IMR-90 (cell line): ENCODE measurements around the gene PPM1A. TPM values are rescaled to one million over a fixed set of nuclear protein-coding genes. Genes with fewer than 3 reads are reported as not detected.

Source experiments
- ATAC-seq: fragments of 200-7000 bp; cut with Tn5 transposase; 2 replicates; pipeline ENCODE4 v1.9.1; 2020; ENCODE audit warnings: low read depth, mild to moderate bottlenecking, moderate library complexity
- BruUV-seq: library from RNA; stranded (reverse); fragments of 400-500 nt; replicated peaks from 2 replicates; lab custom pipeline; 2021; lab: Mats Ljungman, UMichigan
- CTCF ChIA-PET: fragments of 300-600 bp; formaldehyde crosslinking; extraction: SDS; loops from one replicate; lab custom pipeline; 2021; ENCODE audit warnings: antibody characterized with exemption; lab: Yijun Ruan, JAX
- POLR2A ChIA-PET: fragments of 300-600 bp; sonication (Branson Sonifier 250); formaldehyde crosslinking; loops from one replicate; lab custom pipeline; 2022; ENCODE audit warnings: antibody characterized with exemption; ENCODE audit not compliant: unreplicated experiment; lab: Charles Lee
- DNase-seq: peaks from one replicate; pipeline ENCODE4 v3.0.0; 2013
- H2AFZ ChIP-seq: replicated peaks from 2 replicates; pipeline ENCODE3; 2013; ENCODE audit warnings: low read length, mild to moderate bottlenecking; ENCODE audit not compliant: poor library complexity
- H2AK5ac ChIP-seq: 2 replicates; pipeline ENCODE4 v1.6.1; 2013; ENCODE audit warnings: low read depth, low read length, inconsistent platforms
- H2AK9ac ChIP-seq: replicated peaks from 2 replicates; pipeline ENCODE3; 2013; ENCODE audit warnings: mild to moderate bottlenecking, low read depth, low read length, moderate library complexity; ENCODE audit not compliant: poor library complexity
- H2BK120ac ChIP-seq: 2 replicates; pipeline ENCODE4 v1.6.1; 2013; ENCODE audit warnings: low read depth, low read length, inconsistent platforms
- H2BK15ac ChIP-seq: 3 replicates; pipeline ENCODE4 v1.6.1; 2013; ENCODE audit warnings: low read depth, low read length, inconsistent platforms
- H2BK20ac ChIP-seq: 2 replicates; pipeline ENCODE4 v1.6.1; 2013; ENCODE audit warnings: low read depth, mild to moderate bottlenecking, inconsistent platforms, low read length, moderate library complexity
- H2BK5ac ChIP-seq: 2 replicates; pipeline ENCODE4 v1.6.1; 2013; ENCODE audit warnings: mild to moderate bottlenecking, low read depth, low read length, inconsistent platforms; ENCODE audit not compliant: poor library complexity, severe bottlenecking
- H3K14ac ChIP-seq: replicated peaks from 2 replicates; pipeline ENCODE4 v1.6.1; 2013; ENCODE audit warnings: low read depth, low read length, inconsistent platforms
- H3K18ac ChIP-seq: 2 replicates; pipeline ENCODE4 v1.6.1; 2013; ENCODE audit warnings: low read depth, low read length, control low read depth
- H3K23ac ChIP-seq: 2 replicates; pipeline ENCODE4 v1.6.1; 2013; ENCODE audit warnings: low read depth, low read length, inconsistent platforms
- H3K27ac ChIP-seq: 2 replicates; pipeline ENCODE4 v1.5.1; 2013; ENCODE audit warnings: mild to moderate bottlenecking, control low read depth, low read length; ENCODE audit not compliant: insufficient read depth
- H3K27me3 ChIP-seq: 2 replicates; pipeline ENCODE4 v1.6.1; 2013; ENCODE audit warnings: low read length; ENCODE audit not compliant: control insufficient read depth, insufficient read depth
- H3K36me3 ChIP-seq: 2 replicates; pipeline ENCODE4 v1.6.1; 2013; ENCODE audit warnings: low read length, mixed read lengths; ENCODE audit not compliant: control insufficient read depth, insufficient read depth
- H3K4ac ChIP-seq: 2 replicates; pipeline ENCODE4 v1.6.1; 2013; ENCODE audit warnings: low read depth, low read length, inconsistent platforms
- H3K4me1 ChIP-seq: 2 replicates; pipeline ENCODE4 v1.6.1; 2013; ENCODE audit warnings: low read length, mixed read lengths; ENCODE audit not compliant: control insufficient read depth, insufficient read depth
- H3K4me2 ChIP-seq: 2 replicates; pipeline ENCODE4 v1.6.1; 2013; ENCODE audit warnings: low read depth, mild to moderate bottlenecking, control low read depth, low read length, moderate library complexity
- H3K4me3 ChIP-seq: 2 replicates; pipeline ENCODE4 v1.5.1; 2013; ENCODE audit warnings: low read depth, mild to moderate bottlenecking, control low read depth, low read length, moderate library complexity; ENCODE audit not compliant: insufficient read depth
- H3K56ac ChIP-seq: 2 replicates; pipeline ENCODE4 v1.6.1; 2013; ENCODE audit warnings: low read length, inconsistent platforms; ENCODE audit not compliant: insufficient read depth; ENCODE audit errors: extremely low read depth
- H3K79me1 ChIP-seq, 2 experiments: 2 replicates each; pipeline ENCODE4 v1.6.1; 2013; ENCODE audit warnings: low read length in 2 of 2, inconsistent platforms in 1 of 2, low read depth in 1 of 2
- H3K9ac ChIP-seq: 2 replicates; pipeline ENCODE4 v1.6.1; 2013; ENCODE audit warnings: low read depth, low read length, control low read depth
- H3K9me1 ChIP-seq: 2 replicates; pipeline ENCODE4 v1.6.1; 2013; ENCODE audit warnings: low read length, inconsistent platforms; ENCODE audit not compliant: insufficient read depth
- H3K9me3 ChIP-seq: 2 replicates; pipeline ENCODE4 v1.6.1; 2013; ENCODE audit warnings: low read length; ENCODE audit not compliant: control insufficient read depth, insufficient read depth
- H4K20me1 ChIP-seq: 2 replicates; pipeline ENCODE4 v1.6.1; 2013; ENCODE audit warnings: low read length, inconsistent platforms; ENCODE audit not compliant: insufficient read depth
- H4K5ac ChIP-seq: 2 replicates; pipeline ENCODE4 v1.6.1; 2013; ENCODE audit warnings: mild to moderate bottlenecking, low read depth, low read length, control low read depth
- H4K8ac ChIP-seq, 2 experiments: 2 replicates each; pipeline ENCODE4 v1.6.1; 2013; ENCODE audit warnings: low read depth in 2 of 2, low read length in 2 of 2, control low read depth in 1 of 2, inconsistent platforms in 1 of 2
- H4K91ac ChIP-seq: 2 replicates; pipeline ENCODE4 v1.6.1; 2013; ENCODE audit warnings: low read depth, low read length, inconsistent platforms; ENCODE audit not compliant: insufficient read depth
- WGBS, 2 experiments: methylation state at CpG; one replicate each; pipeline versions ENCODE4 v1.1.5 to v1.1.7; 2013; ENCODE audit warnings: missing lambda C conversion rate in 2 of 2; ENCODE audit not compliant: insufficient read length in 1 of 2; ENCODE audit errors: extremely low coverage in 2 of 2; 5-methylcytosine and 5-hydroxymethylcytosine counted together
- dilution Hi-C: fragments of 300-500 bp; cut with HindIII; formaldehyde crosslinking; loops from one replicate; pipeline ENCODE4 v1.14.3; 2018; ENCODE audit warnings: low sequenced_read_pairs; ENCODE audit not compliant: unreplicated experiment
- in situ Hi-C: fragments of 300-500 bp; cut with MboI; formaldehyde crosslinking; loops from 3 replicates; pipeline ENCODE4 v1.14.3; 2019; ENCODE audit warnings: low sequenced_read_pairs, inconsistent platforms, mixed read lengths
- intact Hi-C: fragments of 100-400 bp; cut with micrococcal nuclease; formaldehyde crosslinking; loops from 2 replicates; pipeline ENCODE4 v1.10.0; 2022
- polyA plus RNA-seq, 3 experiments: library from polyadenylated mRNA; depleted of rRNA; stranded (reverse); fragments of >200 nt; gene quantifications; 2 replicates each; pipeline ENCODE4 v1.2.3, GENCODE V29; 2012; ENCODE audit warnings: low replicate concordance in 1 of 3
- total RNA-seq: library from RNA; depleted of rRNA; stranded (reverse); fragments of >200 nt; gene quantifications from 2 replicates; pipeline ENCODE4 v1.2.3, GENCODE V29; 2012
- TF ChIP-seq, protein P1 (sequence below): conservative IDR thresholded peaks from 2 replicates; pipeline ENCODE4 v1.5.1; 2012; ENCODE audit warnings: mild to moderate bottlenecking, low read depth, low read length, improper control_type of control experiment

PPM1A gene
- total and polyA plus RNA-seq, 2 of the 4 experiments (the other 2 are of a cell fraction) = 14.3 to 15.1 TPM

DNA sequence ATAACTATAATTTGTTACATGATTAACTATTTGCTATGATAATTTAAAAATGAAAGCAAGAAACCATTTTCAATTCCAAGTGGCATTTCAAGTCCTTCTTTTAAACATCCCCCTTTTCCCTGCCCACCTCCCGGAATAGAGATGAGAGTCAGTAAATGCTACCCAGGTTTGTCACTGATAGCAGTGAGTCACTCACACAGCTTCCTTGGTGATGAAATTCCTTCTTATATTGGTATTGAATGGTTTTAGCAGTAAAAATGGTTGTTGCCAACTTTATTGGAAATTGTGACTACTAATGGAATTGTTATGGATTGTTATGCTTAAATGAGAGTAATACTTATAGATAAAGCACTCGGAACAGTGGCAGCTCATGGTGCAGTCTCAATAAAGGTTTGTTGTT lies 90.5 kb downstream of the PPM1A start:
- in situ Hi-C loops = loop anchor here (25.0 kb wide), 1 partner anchor 698 kb away; no protein-coding TSS in a partner anchor

More for the DNA sequence above, 90.5 kb downstream of the PPM1A start:
- H2BK120ac ChIP-seq = no peak overlapping the region
- intact Hi-C loops (no loop called here), dilution Hi-C loops (no loop called here)
- ATAC-seq (no peak), DNase-seq (no peak)
- H4K91ac ChIP-seq = no peak overlapping the region
- no peak overlapping the region for H2AK9ac ChIP-seq
- H2BK15ac ChIP-seq = no peak overlapping the region
- H4K5ac ChIP-seq = no peak overlapping the region
- H3K4ac ChIP-seq = no peak overlapping the region
- H2BK5ac ChIP-seq = no peak overlapping the region
- no peak overlapping the region for H2BK20ac ChIP-seq
- H3K27ac ChIP-seq = no peak overlapping the region
- no peak overlapping the region for H4K8ac ChIP-seq
- peaks cover 17% of the 10 kb centered on the region for H3K27me3 ChIP-seq
- ChIA-PET POLR2A (no interaction called here), CTCF (no interaction called here)
- H2AK5ac ChIP-seq = no peak overlapping the region
- TF ChIP-seq, protein P1, sequence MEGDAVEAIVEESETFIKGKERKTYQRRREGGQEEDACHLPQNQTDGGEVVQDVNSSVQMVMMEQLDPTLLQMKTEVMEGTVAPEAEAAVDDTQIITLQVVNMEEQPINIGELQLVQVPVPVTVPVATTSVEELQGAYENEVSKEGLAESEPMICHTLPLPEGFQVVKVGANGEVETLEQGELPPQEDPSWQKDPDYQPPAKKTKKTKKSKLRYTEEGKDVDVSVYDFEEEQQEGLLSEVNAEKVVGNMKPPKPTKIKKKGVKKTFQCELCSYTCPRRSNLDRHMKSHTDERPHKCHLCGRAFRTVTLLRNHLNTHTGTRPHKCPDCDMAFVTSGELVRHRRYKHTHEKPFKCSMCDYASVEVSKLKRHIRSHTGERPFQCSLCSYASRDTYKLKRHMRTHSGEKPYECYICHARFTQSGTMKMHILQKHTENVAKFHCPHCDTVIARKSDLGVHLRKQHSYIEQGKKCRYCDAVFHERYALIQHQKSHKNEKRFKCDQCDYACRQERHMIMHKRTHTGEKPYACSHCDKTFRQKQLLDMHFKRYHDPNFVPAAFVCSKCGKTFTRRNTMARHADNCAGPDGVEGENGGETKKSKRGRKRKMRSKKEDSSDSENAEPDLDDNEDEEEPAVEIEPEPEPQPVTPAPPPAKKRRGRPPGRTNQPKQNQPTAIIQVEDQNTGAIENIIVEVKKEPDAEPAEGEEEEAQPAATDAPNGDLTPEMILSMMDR = no peak
- BruUV-seq = no TSS peak
- H3K23ac ChIP-seq = no peak overlapping the region
- no peaks in the 10 kb centered on the region for H3K9me1 ChIP-seq
- H3K14ac ChIP-seq = no peak overlapping the region
- H3K4me3 ChIP-seq = no peak overlapping the region
- no peaks in the 10 kb centered on the region for H3K36me3 ChIP-seq
- H3K9me3 ChIP-seq = no peaks in the 10 kb centered on the region
- no peaks in the 10 kb centered on the region for H3K4me1 ChIP-seq
- no CpG with 5 or more reads among the region's 2 CpGs for WGBS, 2 experiments
- no peak overlapping the region for H3K9ac ChIP-seq
- H4K20me1 ChIP-seq = no peaks in the 10 kb centered on the region
- no peak overlapping the region for H3K56ac ChIP-seq
- no peak overlapping the region for H3K4me2 ChIP-seq
- H3K18ac ChIP-seq = no peak overlapping the region
- H3K79me1 ChIP-seq = no peaks in the 10 kb centered on the region; a peak in 1 of 4 replicates
- no peak overlapping the region for H2AFZ ChIP-seq
